ENCODE measurements around the gene DOCK10. TPM values are rescaled to one million over a fixed set of nuclear protein-coding genes. Genes with fewer than 3 reads are reported as not detected.

DOCK10 gene
- total and polyA plus RNA-seq, 11 donors: 0.31 to 28.6 (median 2.0) TPM

- H3K9me3 ChIP-seq: no peaks in the 10 kb centered on the region
- no peak for ATAC-seq
- TF ChIP-seq, protein P1, sequence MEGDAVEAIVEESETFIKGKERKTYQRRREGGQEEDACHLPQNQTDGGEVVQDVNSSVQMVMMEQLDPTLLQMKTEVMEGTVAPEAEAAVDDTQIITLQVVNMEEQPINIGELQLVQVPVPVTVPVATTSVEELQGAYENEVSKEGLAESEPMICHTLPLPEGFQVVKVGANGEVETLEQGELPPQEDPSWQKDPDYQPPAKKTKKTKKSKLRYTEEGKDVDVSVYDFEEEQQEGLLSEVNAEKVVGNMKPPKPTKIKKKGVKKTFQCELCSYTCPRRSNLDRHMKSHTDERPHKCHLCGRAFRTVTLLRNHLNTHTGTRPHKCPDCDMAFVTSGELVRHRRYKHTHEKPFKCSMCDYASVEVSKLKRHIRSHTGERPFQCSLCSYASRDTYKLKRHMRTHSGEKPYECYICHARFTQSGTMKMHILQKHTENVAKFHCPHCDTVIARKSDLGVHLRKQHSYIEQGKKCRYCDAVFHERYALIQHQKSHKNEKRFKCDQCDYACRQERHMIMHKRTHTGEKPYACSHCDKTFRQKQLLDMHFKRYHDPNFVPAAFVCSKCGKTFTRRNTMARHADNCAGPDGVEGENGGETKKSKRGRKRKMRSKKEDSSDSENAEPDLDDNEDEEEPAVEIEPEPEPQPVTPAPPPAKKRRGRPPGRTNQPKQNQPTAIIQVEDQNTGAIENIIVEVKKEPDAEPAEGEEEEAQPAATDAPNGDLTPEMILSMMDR (IDR thresholded peaks at IDR 0.05): no peak
- TF ChIP-seq POLR2A (IDR thresholded peaks at IDR 0.05): no peak
- DNase-seq: no peak
- H3K4me1 ChIP-seq: no peaks in the 10 kb centered on the region
- H3K36me3 ChIP-seq: no peaks in the 10 kb centered on the region
- no peak overlapping the region for H3K4me3 ChIP-seq
- peaks cover 0 to 2% (median 0%) of the 10 kb centered on the region in 9 donors for H3K27me3 ChIP-seq
- WGBS, 4 donors: 52 to 67% (median 57%) methylated on average over 5 of the region's 5 CpGs
- intact Hi-C loops (cut with DNase I): no loop called here
- H3K27ac ChIP-seq: no peak overlapping the region
Measured at GRCh38 chr2:225074366-225074765, 32.1 kb upstream of the DOCK10 start.

- WGBS, 4 donors: 47 to 60% (median 52%) methylated on average over 5 of the region's 5 CpGs
Measured at GRCh38 chr2:225073198-225073597, 30.9 kb upstream of the DOCK10 start.

GRCh38 chr2:225072444-225072843, 30.2 kb upstream of the DOCK10 start:
- Histone ChIP-seq H3K4me3 (no peak overlapping the region), H3K27me3 (peaks cover 0 to 2% (median 0%) of the 10 kb centered on the region in 9 donors), H3K4me1 (no peaks in the 10 kb centered on the region), H3K9me3 (no peaks in the 10 kb centered on the region), H3K27ac (no peak overlapping the region), H3K36me3 (no peaks in the 10 kb centered on the region)
- DNase-seq (no peak), ATAC-seq (no peak)
- 81 to 96% (median 88%) methylated on average over 2 of the region's 2 CpGs for WGBS, 4 donors
- intact Hi-C loops (cut with DNase I): no loop called here
- TF ChIP-seq, protein P1 (IDR thresholded peaks at IDR 0.05): no peak
- no peak for TF ChIP-seq POLR2A (IDR thresholded peaks at IDR 0.05)

More at GRCh38 chr2:225073198-225073597, 30.9 kb upstream of the DOCK10 start:
- no peak overlapping the region for H3K27ac ChIP-seq
- peaks cover 0 to 2% (median 0%) of the 10 kb centered on the region in 9 donors for H3K27me3 ChIP-seq
- H3K9me3 ChIP-seq: no peaks in the 10 kb centered on the region
- H3K36me3 ChIP-seq: no peaks in the 10 kb centered on the region
- H3K4me3 ChIP-seq: no peak overlapping the region
- intact Hi-C loops (cut with DNase I): no loop called here
- no peaks in the 10 kb centered on the region for H3K4me1 ChIP-seq
- DNase-seq: no peak
- no peak for ATAC-seq
- TF ChIP-seq, protein P1 (IDR thresholded peaks at IDR 0.05): no peak
- no peak for TF ChIP-seq POLR2A (IDR thresholded peaks at IDR 0.05)

- Histone ChIP-seq H3K4me3 (no peak overlapping the region), H3K4me1 (no peaks in the 10 kb centered on the region), H3K9me3 (peaks cover 0 to 4% (median 0%) of the 10 kb centered on the region in 12 donors), H3K27me3 (peaks cover 0 to 2% (median 0%) of the 10 kb centered on the region in 9 donors), H3K27ac (no peak overlapping the region), H3K36me3 (no peaks in the 10 kb centered on the region)
- intact Hi-C loops (cut with DNase I): no loop called here
- ATAC-seq (no peak), DNase-seq (no peak)
- 67 to 77% (median 74%) methylated on average over 2 of the region's 2 CpGs for WGBS, 4 donors
- no peak for TF ChIP-seq POLR2A (IDR thresholded peaks at IDR 0.05)
Measured at GRCh38 chr2:225070811-225071210, 28.5 kb upstream of the DOCK10 start.

DNA sequence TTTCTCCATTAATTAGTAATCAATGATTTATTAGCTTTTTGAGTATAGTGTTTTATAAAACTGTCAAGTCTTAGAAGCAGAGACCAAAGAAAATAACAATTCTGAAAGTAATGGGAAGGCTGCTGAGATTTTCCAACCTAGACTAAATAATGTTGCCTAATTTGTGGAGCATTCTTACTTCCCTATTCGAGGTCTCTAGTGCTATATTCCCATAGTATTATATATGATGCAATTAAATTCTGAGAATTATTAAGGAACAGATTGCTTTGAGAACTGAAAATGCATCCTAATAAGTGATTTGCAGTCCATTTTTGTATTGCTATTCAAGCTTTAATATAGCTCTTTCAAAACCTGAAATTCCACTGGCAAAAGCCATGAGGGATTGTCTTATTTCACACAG, 27.7 kb upstream of the DOCK10 start:
- WGBS, 4 donors: 13 to 45% (median 30%) methylated on average over 1 of the region's 1 CpG
- H3K27me3 ChIP-seq: peaks cover 0 to 2% (median 0%) of the 10 kb centered on the region in 9 donors
- DNase-seq: no peak

More for the DNA sequence above, 27.7 kb upstream of the DOCK10 start:
- Histone ChIP-seq H3K4me3 (no peak overlapping the region), H3K4me1 (no peaks in the 10 kb centered on the region), H3K9me3 (peaks cover 0 to 4% (median 0%) of the 10 kb centered on the region in 12 donors), H3K36me3 (no peaks in the 10 kb centered on the region), H3K27ac (no peak overlapping the region)
- ATAC-seq: no peak
- intact Hi-C loops (cut with DNase I): no loop called here
- TF ChIP-seq, protein P1 (IDR thresholded peaks at IDR 0.05): no peak
- no peak for TF ChIP-seq POLR2A (IDR thresholded peaks at IDR 0.05)

Measured in heart left ventricle (tissue), 16 donors.